ENCODE measurements around the gene WASF1. TPM values are rescaled to one million over a fixed set of nuclear protein-coding genes. Genes with fewer than 3 reads are reported as not detected.

Gene WASF1
- total RNA-seq, 1 experiment from 2014 or later = 22.3 TPM

DNA sequence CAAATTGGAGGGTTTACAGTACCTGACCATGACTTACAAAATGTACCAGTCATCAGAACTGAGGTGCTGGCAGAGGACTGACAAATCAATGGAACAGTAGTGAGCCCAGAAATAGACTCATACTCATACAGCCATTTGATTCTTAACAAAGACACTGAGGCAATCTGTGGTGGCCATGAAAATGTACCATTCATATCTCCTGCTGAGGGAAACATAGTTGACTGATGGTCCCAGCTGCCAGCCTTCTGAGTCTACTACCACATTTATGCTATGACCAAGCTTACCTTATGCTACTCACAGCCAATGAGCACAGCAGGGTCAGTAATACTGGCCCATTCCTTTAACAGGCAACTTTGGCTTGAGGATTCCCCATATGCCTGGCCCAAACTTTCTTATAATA is 88.6 kb downstream of the WASF1 start:
- no peak for TF ChIP-seq CBFB (CRISPR knock-in tag; IDR thresholded peaks at IDR 0.05; ENCODE audit: low read depth)
- no peak for TF ChIP-seq ZNF396 (CRISPR knock-in tag; IDR thresholded peaks at IDR 0.05; ENCODE audit: borderline replicate concordance)
- no peak for TF ChIP-seq ZNF219 (CRISPR knock-in tag; IDR thresholded peaks at IDR 0.05; ENCODE audit: borderline replicate concordance)
- TF ChIP-seq, protein P1, sequence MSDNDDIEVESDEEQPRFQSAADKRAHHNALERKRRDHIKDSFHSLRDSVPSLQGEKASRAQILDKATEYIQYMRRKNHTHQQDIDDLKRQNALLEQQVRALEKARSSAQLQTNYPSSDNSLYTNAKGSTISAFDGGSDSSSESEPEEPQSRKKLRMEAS (CRISPR knock-in tag; IDR thresholded peaks at IDR 0.05) = no peak
- TF ChIP-seq ZBTB43 (CRISPR knock-in tag; IDR thresholded peaks at IDR 0.05) = no peak
- TF ChIP-seq, protein P2, sequence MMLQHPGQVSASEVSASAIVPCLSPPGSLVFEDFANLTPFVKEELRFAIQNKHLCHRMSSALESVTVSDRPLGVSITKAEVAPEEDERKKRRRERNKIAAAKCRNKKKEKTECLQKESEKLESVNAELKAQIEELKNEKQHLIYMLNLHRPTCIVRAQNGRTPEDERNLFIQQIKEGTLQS (CRISPR knock-in tag; conservative IDR thresholded peaks at IDR 0.05) = no peak
- no peak for TF ChIP-seq ETV6 (CRISPR knock-in tag; IDR thresholded peaks at IDR 0.05)
- TF ChIP-seq ZNF121 (CRISPR knock-in tag; IDR thresholded peaks at IDR 0.05) = no peak
- TF ChIP-seq ZNF671 (CRISPR knock-in tag; IDR thresholded peaks at IDR 0.05) = no peak
- TF ChIP-seq CDX4 (CRISPR knock-in tag; IDR thresholded peaks at IDR 0.05; ENCODE audit: borderline replicate concordance) = no peak
- TF ChIP-seq TEAD1 (CRISPR knock-in tag; IDR thresholded peaks at IDR 0.05) = no peak
- no peak for TF ChIP-seq PREB (CRISPR knock-in tag; IDR thresholded peaks at IDR 0.05; ENCODE audit: borderline replicate concordance)
- TF ChIP-seq KAT7 (CRISPR knock-in tag; IDR thresholded peaks at IDR 0.05; ENCODE audit: borderline replicate concordance) = no peak
- ChIA-PET POLR2A (no interaction called here), CTCF (interaction anchor here (0.7 kb wide), 1 partner anchor 45 kb away, joined by 3 read pairs; no protein-coding TSS in a partner anchor)
- Mint-ChIP-seq H3K27ac (no peak overlapping the region), H3K36me3 (no peaks in the 10 kb centered on the region), H3K4me1 (no peaks in the 10 kb centered on the region; the same call in 1 of the 2 replicates), H3K9me3 (no peaks in the 10 kb centered on the region), H3K4me3 (no peak overlapping the region), H3K27me3 (ENCODE audit: low read depth) (no peaks in the 10 kb centered on the region)
- DNase-seq (ENCODE audit: low spot score) (no peak), ATAC-seq (no peak)

- Mint-ChIP-seq H3K4me1 (no peaks in the 10 kb centered on the region), H3K9me3 (no peaks in the 10 kb centered on the region), H3K27me3 (ENCODE audit: low read depth) (no peaks in the 10 kb centered on the region), H3K27ac (no peak overlapping the region), H3K36me3 (no peaks in the 10 kb centered on the region), H3K4me3 (no peak overlapping the region)
- DNase-seq (ENCODE audit: low spot score) (no peak), ATAC-seq (no peak)
- POLR2A ChIA-PET = no interaction called here
- CTCF ChIA-PET = interaction anchor here (1.2 kb wide), 1 partner anchor 49 kb away, joined by 3 read pairs; no protein-coding TSS in a partner anchor
- TF ChIP-seq NR1H2 (CRISPR knock-in tag; IDR thresholded peaks at IDR 0.05) = no peak
- no peak for TF ChIP-seq TCF7 (CRISPR knock-in tag; IDR thresholded peaks at IDR 0.05; ENCODE audit: low read depth)
- TF ChIP-seq ZNF416 (CRISPR knock-in tag; IDR thresholded peaks at IDR 0.05) = no peak
- no peak for TF ChIP-seq RELA (CRISPR knock-in tag; IDR thresholded peaks at IDR 0.05; ENCODE audit: borderline replicate concordance)
- TF ChIP-seq SMAD4 (CRISPR knock-in tag; IDR thresholded peaks at IDR 0.05) = no peak
- TF ChIP-seq, protein P3, sequence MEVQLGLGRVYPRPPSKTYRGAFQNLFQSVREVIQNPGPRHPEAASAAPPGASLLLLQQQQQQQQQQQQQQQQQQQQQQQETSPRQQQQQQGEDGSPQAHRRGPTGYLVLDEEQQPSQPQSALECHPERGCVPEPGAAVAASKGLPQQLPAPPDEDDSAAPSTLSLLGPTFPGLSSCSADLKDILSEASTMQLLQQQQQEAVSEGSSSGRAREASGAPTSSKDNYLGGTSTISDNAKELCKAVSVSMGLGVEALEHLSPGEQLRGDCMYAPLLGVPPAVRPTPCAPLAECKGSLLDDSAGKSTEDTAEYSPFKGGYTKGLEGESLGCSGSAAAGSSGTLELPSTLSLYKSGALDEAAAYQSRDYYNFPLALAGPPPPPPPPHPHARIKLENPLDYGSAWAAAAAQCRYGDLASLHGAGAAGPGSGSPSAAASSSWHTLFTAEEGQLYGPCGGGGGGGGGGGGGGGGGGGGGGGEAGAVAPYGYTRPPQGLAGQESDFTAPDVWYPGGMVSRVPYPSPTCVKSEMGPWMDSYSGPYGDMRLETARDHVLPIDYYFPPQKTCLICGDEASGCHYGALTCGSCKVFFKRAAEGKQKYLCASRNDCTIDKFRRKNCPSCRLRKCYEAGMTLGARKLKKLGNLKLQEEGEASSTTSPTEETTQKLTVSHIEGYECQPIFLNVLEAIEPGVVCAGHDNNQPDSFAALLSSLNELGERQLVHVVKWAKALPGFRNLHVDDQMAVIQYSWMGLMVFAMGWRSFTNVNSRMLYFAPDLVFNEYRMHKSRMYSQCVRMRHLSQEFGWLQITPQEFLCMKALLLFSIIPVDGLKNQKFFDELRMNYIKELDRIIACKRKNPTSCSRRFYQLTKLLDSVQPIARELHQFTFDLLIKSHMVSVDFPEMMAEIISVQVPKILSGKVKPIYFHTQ (CRISPR knock-in tag; IDR thresholded peaks at IDR 0.05) = no peak
Observed at GRCh38 chr6:110089323-110089722, 90.1 kb downstream of the WASF1 start.

Data from WTC11 (cell line).